ENCODE measurements around the gene METTL13.

METTL13 gene

GRCh38 chr1:171753182-171753581 lies 28.3 kb upstream of the METTL13 start:
- TF ChIP-seq GATA3 (IDR thresholded peaks at IDR 0.05; ENCODE audit: low read depth, low read length) (no peak), GATA2 (IDR thresholded peaks at IDR 0.05; ENCODE audit: low read depth, low read length) (no peak)

- TF ChIP-seq GATA2 (IDR thresholded peaks at IDR 0.05; ENCODE audit: low read depth, low read length) (no peak), GATA3 (IDR thresholded peaks at IDR 0.05; ENCODE audit: low read depth, low read length) (no peak)
Observed at GRCh38 chr1:171753685-171754352, 27.6 kb upstream of the METTL13 start.

- TF ChIP-seq GATA2 (IDR thresholded peaks at IDR 0.05; ENCODE audit: low read depth, low read length) = no peak
- TF ChIP-seq GATA3 (IDR thresholded peaks at IDR 0.05; ENCODE audit: low read depth, low read length) = no peak
Observed at GRCh38 chr1:171754353-171754705, 27.1 kb upstream of the METTL13 start.

- TF ChIP-seq GATA2 (IDR thresholded peaks at IDR 0.05; ENCODE audit: low read depth, low read length) (no peak), GATA3 (IDR thresholded peaks at IDR 0.05; ENCODE audit: low read depth, low read length) (no peak)
Observed at GRCh38 chr1:171754971-171755370, 26.5 kb upstream of the METTL13 start.

GRCh38 chr1:171756856-171757255 lies 24.6 kb upstream of the METTL13 start:
- TF ChIP-seq GATA3 (IDR thresholded peaks at IDR 0.05; ENCODE audit: low read depth, low read length) = no peak
- TF ChIP-seq GATA2 (IDR thresholded peaks at IDR 0.05; ENCODE audit: low read depth, low read length) = no peak

- TF ChIP-seq GATA3 (IDR thresholded peaks at IDR 0.05; ENCODE audit: low read depth, low read length) (no peak), GATA2 (IDR thresholded peaks at IDR 0.05; ENCODE audit: low read depth, low read length) (no peak)
Observed at GRCh38 chr1:171758011-171758410, 23.4 kb upstream of the METTL13 start.

- TF ChIP-seq GATA3 (IDR thresholded peaks at IDR 0.05; ENCODE audit: low read depth, low read length) = no peak
Observed at GRCh38 chr1:171762143-171762563, 19.3 kb upstream of the METTL13 start.

- TF ChIP-seq GATA3 (IDR thresholded peaks at IDR 0.05; ENCODE audit: low read depth, low read length) (no peak), GATA2 (IDR thresholded peaks at IDR 0.05; ENCODE audit: low read depth, low read length) (no peak)
Observed at GRCh38 chr1:171763764-171764163, 17.7 kb upstream of the METTL13 start.

- TF ChIP-seq GATA3 (IDR thresholded peaks at IDR 0.05; ENCODE audit: low read depth, low read length) (no peak), GATA2 (IDR thresholded peaks at IDR 0.05; ENCODE audit: low read depth, low read length) (no peak)
Observed at GRCh38 chr1:171769171-171769570, 12.3 kb upstream of the METTL13 start.

- TF ChIP-seq GATA2 (IDR thresholded peaks at IDR 0.05; ENCODE audit: low read depth, low read length) (no peak), GATA3 (IDR thresholded peaks at IDR 0.05; ENCODE audit: low read depth, low read length) (no peak)
Observed at GRCh38 chr1:171769754-171770153, 11.7 kb upstream of the METTL13 start.

- TF ChIP-seq GATA3 (IDR thresholded peaks at IDR 0.05; ENCODE audit: low read depth, low read length) (no peak), GATA2 (IDR thresholded peaks at IDR 0.05; ENCODE audit: low read depth, low read length) (no peak)
Observed at GRCh38 chr1:171772312-171772711, 9.1 kb upstream of the METTL13 start.

GRCh38 chr1:171780583-171781175 lies 781 bp upstream of the METTL13 start:
- TF ChIP-seq GATA2 (IDR thresholded peaks at IDR 0.05; ENCODE audit: low read depth, low read length) (no peak), GATA3 (IDR thresholded peaks at IDR 0.05; ENCODE audit: low read depth, low read length) (no peak)

- TF ChIP-seq GATA3 (IDR thresholded peaks at IDR 0.05; ENCODE audit: low read depth, low read length) (no peak), GATA2 (IDR thresholded peaks at IDR 0.05; ENCODE audit: low read depth, low read length) (no peak)
Observed at GRCh38 chr1:171783816-171784530, 2.5 kb downstream of the METTL13 start.

- TF ChIP-seq GATA3 (IDR thresholded peaks at IDR 0.05; ENCODE audit: low read depth, low read length) (no peak), GATA2 (IDR thresholded peaks at IDR 0.05; ENCODE audit: low read depth, low read length) (no peak)
Observed at GRCh38 chr1:171784784-171785183, 3.3 kb downstream of the METTL13 start.

GRCh38 chr1:171785766-171786165 lies 4.3 kb downstream of the METTL13 start:
- TF ChIP-seq GATA2 (IDR thresholded peaks at IDR 0.05; ENCODE audit: low read depth, low read length) (no peak), GATA3 (IDR thresholded peaks at IDR 0.05; ENCODE audit: low read depth, low read length) (no peak)

Measured in SH-SY5Y (cell line).